Measurements from ENCODE around the gene SORCS2. TPM values are rescaled to one million over a fixed set of nuclear protein-coding genes. Genes with fewer than 3 reads are reported as not detected.

Gene SORCS2
- total RNA-seq, 4 donors from 2014 or later, result 2.0 to 7.4 (median 3.6) TPM

DNA sequence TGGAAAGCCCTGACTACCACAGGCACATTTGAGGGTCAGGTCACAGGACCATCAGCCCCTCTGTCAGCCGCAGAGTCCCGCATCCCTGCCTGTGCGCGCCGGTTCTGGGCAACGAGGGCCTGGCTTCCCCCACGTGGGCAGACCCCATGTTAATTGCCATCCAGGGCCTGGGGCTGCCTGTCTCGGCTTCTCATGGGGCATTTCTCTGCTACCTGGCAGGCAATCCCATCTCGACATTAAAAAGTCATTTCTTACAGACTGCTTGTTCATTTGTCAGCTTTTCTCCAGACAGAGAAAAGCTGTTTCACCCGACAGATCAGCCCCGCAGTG, 45.6 kb upstream of the SORCS2 start:
- H3K4me3 ChIP-seq, result no peak overlapping the region
- H3K27me3 ChIP-seq, result peaks cover 4% of the 10 kb centered on the region
- TF ChIP-seq, protein P1, sequence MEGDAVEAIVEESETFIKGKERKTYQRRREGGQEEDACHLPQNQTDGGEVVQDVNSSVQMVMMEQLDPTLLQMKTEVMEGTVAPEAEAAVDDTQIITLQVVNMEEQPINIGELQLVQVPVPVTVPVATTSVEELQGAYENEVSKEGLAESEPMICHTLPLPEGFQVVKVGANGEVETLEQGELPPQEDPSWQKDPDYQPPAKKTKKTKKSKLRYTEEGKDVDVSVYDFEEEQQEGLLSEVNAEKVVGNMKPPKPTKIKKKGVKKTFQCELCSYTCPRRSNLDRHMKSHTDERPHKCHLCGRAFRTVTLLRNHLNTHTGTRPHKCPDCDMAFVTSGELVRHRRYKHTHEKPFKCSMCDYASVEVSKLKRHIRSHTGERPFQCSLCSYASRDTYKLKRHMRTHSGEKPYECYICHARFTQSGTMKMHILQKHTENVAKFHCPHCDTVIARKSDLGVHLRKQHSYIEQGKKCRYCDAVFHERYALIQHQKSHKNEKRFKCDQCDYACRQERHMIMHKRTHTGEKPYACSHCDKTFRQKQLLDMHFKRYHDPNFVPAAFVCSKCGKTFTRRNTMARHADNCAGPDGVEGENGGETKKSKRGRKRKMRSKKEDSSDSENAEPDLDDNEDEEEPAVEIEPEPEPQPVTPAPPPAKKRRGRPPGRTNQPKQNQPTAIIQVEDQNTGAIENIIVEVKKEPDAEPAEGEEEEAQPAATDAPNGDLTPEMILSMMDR (IDR thresholded peaks at IDR 0.05), result no peak
- no peak for TF ChIP-seq POLR2AphosphoS5 (IDR thresholded peaks at IDR 0.05)
- TF ChIP-seq EP300 (IDR thresholded peaks at IDR 0.05), result no peak
- no peak for TF ChIP-seq POLR2A (IDR thresholded peaks at IDR 0.05)
- H3K4me1 ChIP-seq, result no peaks in the 10 kb centered on the region
- no peak for ATAC-seq
- 60 to 70% methylated on average over 2 to 9 of the region's 11 CpGs for WGBS, 2 donors (ENCODE audit: low coverage in 1 of 2)
- H3K27ac ChIP-seq, result no peak overlapping the region
- no peaks in the 10 kb centered on the region for H3K9me3 ChIP-seq
- H3K36me3 ChIP-seq, result no peaks in the 10 kb centered on the region

GRCh38 chr4:7147261-7147660, 45.1 kb upstream of the SORCS2 start:
- H3K4me3 ChIP-seq, result no peak overlapping the region
- 79 to 81% methylated on average over 4 to 8 of the region's 15 CpGs for WGBS, 2 donors (ENCODE audit: low coverage in 1 of 2)
- no peaks in the 10 kb centered on the region for H3K36me3 ChIP-seq
- H3K27me3 ChIP-seq, result peaks cover 4% of the 10 kb centered on the region
- no peak for TF ChIP-seq POLR2A (IDR thresholded peaks at IDR 0.05)
- H3K4me1 ChIP-seq, result no peaks in the 10 kb centered on the region
- no peak overlapping the region for H3K27ac ChIP-seq
- H3K9me3 ChIP-seq, result no peaks in the 10 kb centered on the region
- ATAC-seq, result no peak

DNA sequence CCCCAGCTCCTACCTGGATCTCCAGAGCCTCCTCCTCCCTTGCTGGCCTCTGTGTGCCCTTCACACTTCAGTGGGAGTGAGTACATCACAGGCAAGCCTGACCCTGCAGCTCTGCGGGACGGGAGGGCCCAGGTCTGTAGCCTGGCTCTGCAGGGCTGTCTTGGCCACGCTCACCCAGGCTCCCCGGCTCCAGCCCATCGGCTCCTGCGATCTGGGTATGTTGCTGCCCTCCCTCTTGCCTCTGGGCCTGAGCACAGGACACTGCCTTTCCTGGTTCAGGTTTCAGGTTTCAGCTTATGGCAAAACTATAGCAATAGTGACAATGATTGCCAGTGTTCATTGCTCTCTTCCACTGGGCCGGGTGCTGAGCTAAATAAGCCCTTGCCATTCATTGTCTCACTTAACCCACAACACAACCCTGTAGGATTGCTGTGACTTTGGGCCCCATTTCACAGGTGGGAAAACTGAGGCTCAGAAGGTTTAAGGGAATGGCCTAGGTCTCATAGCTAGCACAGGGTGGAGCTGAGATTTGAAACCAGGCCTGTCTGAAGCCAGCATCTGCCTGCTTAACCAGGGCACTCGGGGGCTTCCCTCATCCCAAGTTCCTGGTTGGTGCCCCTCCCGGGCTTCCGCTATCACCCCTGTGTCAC, 44.6 kb upstream of the SORCS2 start:
- no peak for ATAC-seq
- Histone ChIP-seq H3K36me3 (no peaks in the 10 kb centered on the region), H3K4me3 (no peak overlapping the region), H3K4me1 (no peaks in the 10 kb centered on the region), H3K27me3 (peaks cover 4% of the 10 kb centered on the region), H3K9me3 (no peaks in the 10 kb centered on the region), H3K27ac (no peak overlapping the region)
- TF ChIP-seq POLR2AphosphoS5 (IDR thresholded peaks at IDR 0.05) (no peak), POLR2A (IDR thresholded peaks at IDR 0.05) (no peak), EP300 (IDR thresholded peaks at IDR 0.05) (no peak)
- TF ChIP-seq, protein P1 (IDR thresholded peaks at IDR 0.05), result no peak
- WGBS, 2 donors (ENCODE audit: low coverage in 1 of 2), result 100% methylated on average over 3 of the region's 10 CpGs; no CpG with 5 or more reads in 1 of the 2 donors

GRCh38 chr4:7148337-7148736, 44.0 kb upstream of the SORCS2 start:
- Histone ChIP-seq H3K9me3 (no peaks in the 10 kb centered on the region), H3K4me3 (no peak overlapping the region), H3K4me1 (no peaks in the 10 kb centered on the region), H3K27me3 (peaks cover 4% of the 10 kb centered on the region), H3K27ac (no peak overlapping the region), H3K36me3 (no peaks in the 10 kb centered on the region)
- TF ChIP-seq, protein P1 (IDR thresholded peaks at IDR 0.05), result no peak
- TF ChIP-seq EP300 (IDR thresholded peaks at IDR 0.05) (no peak), POLR2A (IDR thresholded peaks at IDR 0.05) (no peak), POLR2AphosphoS5 (IDR thresholded peaks at IDR 0.05) (no peak)
- WGBS, 2 donors (ENCODE audit: low coverage in 1 of 2), result 100% methylated on average over 4 of the region's 13 CpGs; no CpG with 5 or more reads in 1 of the 2 donors
- ATAC-seq, result no peak

GRCh38 chr4:7150036-7150635, 42.2 kb upstream of the SORCS2 start:
- Histone ChIP-seq H3K9me3 (no peaks in the 10 kb centered on the region), H3K36me3 (no peaks in the 10 kb centered on the region), H3K27me3 (peaks cover 4% of the 10 kb centered on the region), H3K4me3 (no peak overlapping the region), H3K4me1 (no peaks in the 10 kb centered on the region), H3K27ac (no peak overlapping the region)
- no peak for ATAC-seq
- no peak for TF ChIP-seq EP300 (IDR thresholded peaks at IDR 0.05)
- no peak for TF ChIP-seq POLR2AphosphoS5 (IDR thresholded peaks at IDR 0.05)
- no peak for TF ChIP-seq POLR2A (IDR thresholded peaks at IDR 0.05)
- TF ChIP-seq, protein P1 (IDR thresholded peaks at IDR 0.05), result no peak
- 58 to 60% methylated on average over 3 to 6 of the region's 20 CpGs for WGBS, 2 donors (ENCODE audit: low coverage in 1 of 2)
